OCI-LY7 (cell line): Measurements from ENCODE around the gene ANO2.

Experiments
- CTCF ChIP-seq: fragments of 200-600 bp; sonication (generic); conservative IDR thresholded peaks from 2 replicates; pipeline ENCODE4 v1.5.1; 2014; ENCODE audit warnings: mild to moderate bottlenecking, antibody characterized with exemption, low read length, moderate library complexity, mixed read lengths
- EZH2phosphoT487 ChIP-seq: fragments of 200-600 bp; sonication (generic); IDR thresholded peaks from 2 replicates; pipeline ENCODE4 v1.6.1; 2018; ENCODE audit warnings: low read depth, borderline replicate concordance, mild to moderate bottlenecking, mixed run types, antibody characterized with exemption, low read length, moderate library complexity, mixed read lengths

DNA sequence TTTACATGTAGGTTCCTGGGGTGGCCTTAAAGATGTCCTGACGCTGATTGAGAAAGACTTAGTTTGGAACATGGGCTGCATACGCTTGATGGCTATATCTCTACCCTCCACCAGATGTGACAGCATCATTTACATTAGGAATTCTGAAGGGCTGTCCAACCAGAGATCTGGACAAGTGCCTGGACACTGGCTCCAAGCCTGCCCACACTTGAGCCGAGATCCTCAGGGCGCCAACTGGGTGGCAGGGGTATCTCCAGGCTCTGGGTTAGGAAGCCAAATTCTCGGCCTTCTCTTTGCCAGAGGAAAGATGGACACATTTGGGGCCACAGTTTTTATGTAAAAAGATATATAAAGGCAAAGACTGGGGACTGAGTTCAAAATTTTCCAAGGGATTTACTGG lies 266.9 kb downstream of the ANO2 start:
- TF ChIP-seq EZH2phosphoT487 = no peak
- no peak for TF ChIP-seq CTCF
